KBM-7 (cell line): ENCODE data around the gene IFNB1.

Experiments used
- DNase-seq: peaks from one replicate; pipeline ENCODE4 v3.0.0-alpha.2; 2015
- in situ Hi-C: fragments of 300-500 bp; cut with MboI; formaldehyde crosslinking; loops from 2 replicates; pipeline ENCODE4 v1.14.3; 2020; ENCODE audit warnings: low sequenced_read_pairs, low pct_unique_long_range_greater_than_20kb, mixed read lengths

Gene IFNB1

GRCh38 chr9:21077781-21078180, at the start of gene IFNB1:
Gene IFNB1 (minus strand): TSS chr9:21077942. CDS start chr9:21077869, 73 bp downstream.
- DNase-seq, result no peak
- in situ Hi-C loops, result no loop called here

- in situ Hi-C loops, result loop anchor here (25.0 kb wide), 1 partner anchor 759 kb away; no protein-coding TSS in a partner anchor
- DNase-seq, result no peak
These were observed 44.0 kb upstream of the IFNB1 start for GRCh38 chr9:21121595-21122251.

- in situ Hi-C loops, result loop anchor here (25.0 kb wide), 1 partner anchor 759 kb away; no protein-coding TSS in a partner anchor
These were observed 43.3 kb upstream of the IFNB1 start for GRCh38 chr9:21121079-21121478.

GRCh38 chr9:21119093-21119770, 41.5 kb upstream of the IFNB1 start:
- in situ Hi-C loops, result loop anchor here (25.0 kb wide), 1 partner anchor 757 kb away; no protein-coding TSS in a partner anchor

More at GRCh38 chr9:21121079-21121478, 43.3 kb upstream of the IFNB1 start:
- DNase-seq, result no peak

GRCh38 chr9:21114311-21114710, 36.6 kb upstream of the IFNB1 start:
- in situ Hi-C loops, result loop anchor here (25.0 kb wide), 1 partner anchor 752 kb away; no protein-coding TSS in a partner anchor
- DNase-seq, result no peak

More at GRCh38 chr9:21119093-21119770, 41.5 kb upstream of the IFNB1 start:
- DNase-seq, result peak; percentile 94

- in situ Hi-C loops, result loop anchor here (25.0 kb wide), 1 partner anchor 749 kb away; no protein-coding TSS in a partner anchor
These were observed 33.2 kb upstream of the IFNB1 start for GRCh38 chr9:21110708-21111576.

GRCh38 chr9:21104787-21105186, 27.0 kb upstream of the IFNB1 start:
- in situ Hi-C loops, result loop anchor here (25.0 kb wide), 1 partner anchor 742 kb away; no protein-coding TSS in a partner anchor
- peak; percentile 88 for DNase-seq

More at GRCh38 chr9:21110708-21111576, 33.2 kb upstream of the IFNB1 start:
- DNase-seq, result peak; percentile 81

GRCh38 chr9:21102305-21102704, 24.6 kb upstream of the IFNB1 start:
- no peak for DNase-seq
- in situ Hi-C loops, result loop anchor here (25.0 kb wide), 1 partner anchor 740 kb away; no protein-coding TSS in a partner anchor

- in situ Hi-C loops, result no loop called here
- DNase-seq, result peak; percentile 59
These were observed 20.1 kb upstream of the IFNB1 start for GRCh38 chr9:21097817-21098216.

- DNase-seq, result peak; percentile 75
- in situ Hi-C loops, result no loop called here
These were observed 19.1 kb upstream of the IFNB1 start for GRCh38 chr9:21096901-21097255.

GRCh38 chr9:21096172-21096900, 18.6 kb upstream of the IFNB1 start:
- in situ Hi-C loops, result no loop called here
- peak; percentile 87 for DNase-seq

- no peak for DNase-seq
- in situ Hi-C loops, result no loop called here
These were observed 17.8 kb upstream of the IFNB1 start for GRCh38 chr9:21095561-21095960.

- no peak for DNase-seq
- in situ Hi-C loops, result no loop called here
These were observed 8.8 kb upstream of the IFNB1 start for GRCh38 chr9:21086538-21086937.

GRCh38 chr9:21085005-21085404, 7.3 kb upstream of the IFNB1 start:
- DNase-seq, result no peak
- in situ Hi-C loops, result no loop called here

GRCh38 chr9:21084242-21084850, 6.6 kb upstream of the IFNB1 start:
- in situ Hi-C loops, result no loop called here

GRCh38 chr9:21082671-21083070, 4.9 kb upstream of the IFNB1 start:
- no peak for DNase-seq
- in situ Hi-C loops, result no loop called here

More at GRCh38 chr9:21084242-21084850, 6.6 kb upstream of the IFNB1 start:
- DNase-seq, result no peak

GRCh38 chr9:21081999-21082398, 4.3 kb upstream of the IFNB1 start:
- DNase-seq, result peak; percentile 88
- in situ Hi-C loops, result no loop called here

GRCh38 chr9:21081451-21081850, 3.7 kb upstream of the IFNB1 start:
- no peak for DNase-seq
- in situ Hi-C loops, result no loop called here
